MV-4-11 (cell line): ENCODE results near the gene SERAC1.
A peak's percentile ranks its signal among the peaks of the same experiment; 100 is the strongest.
"Not testable (repeated sequence)": the region's sequence is repeated elsewhere in the genome, so short reads cannot be mapped to it uniquely, and the experiment has no call there.

Experiments
- DNase-seq: peaks from one replicate; lab custom pipeline; 2025; lab: John Stamatoyannopoulos, UW

Gene SERAC1

GRCh38 chr6:158174514-158174913 lies 6.5 kb upstream of the SERAC1 start:
- DNase-seq = no peak

GRCh38 chr6:158174024-158174423 lies 6.0 kb upstream of the SERAC1 start:
- DNase-seq = no peak

GRCh38 chr6:158172001-158172400 lies 3.9 kb upstream of the SERAC1 start:
- DNase-seq = no peak

GRCh38 chr6:158170656-158171081 lies 2.6 kb upstream of the SERAC1 start:
- DNase-seq = no peak

- not testable (repeated sequence) for DNase-seq
These were observed 1.6 kb upstream of the SERAC1 start for GRCh38 chr6:158169634-158170033.

- DNase-seq = no peak
These were observed 2.1 kb downstream of the SERAC1 start for GRCh38 chr6:158165919-158166416.

GRCh38 chr6:158164579-158165170 lies 3.4 kb downstream of the SERAC1 start:
- DNase-seq = no peak

- peak; percentile 48 for DNase-seq
These were observed 6.4 kb downstream of the SERAC1 start for GRCh38 chr6:158161566-158162254.

GRCh38 chr6:158160932-158161539 lies 7.0 kb downstream of the SERAC1 start:
- DNase-seq = no peak

- no peak for DNase-seq
These were observed 9.3 kb downstream of the SERAC1 start for GRCh38 chr6:158158748-158159147.

- DNase-seq = peak; percentile 76
These were observed 9.9 kb downstream of the SERAC1 start for GRCh38 chr6:158158123-158158522.

GRCh38 chr6:158157064-158157764 lies 10.8 kb downstream of the SERAC1 start:
- peak; percentile 84 for DNase-seq

- no peak for DNase-seq
These were observed 13.2 kb downstream of the SERAC1 start for GRCh38 chr6:158154816-158155215.

GRCh38 chr6:158153576-158153975 lies 14.5 kb downstream of the SERAC1 start:
- no peak for DNase-seq

GRCh38 chr6:158152659-158153058 lies 15.4 kb downstream of the SERAC1 start:
- DNase-seq = no peak

- DNase-seq = not testable (repeated sequence)
These were observed 16.0 kb downstream of the SERAC1 start for GRCh38 chr6:158152025-158152424.

GRCh38 chr6:158150701-158151100 lies 17.4 kb downstream of the SERAC1 start:
- DNase-seq = no peak

GRCh38 chr6:158149641-158150040 lies 18.4 kb downstream of the SERAC1 start:
- DNase-seq = no peak

- DNase-seq = peak; percentile 50
These were observed 24.4 kb downstream of the SERAC1 start for GRCh38 chr6:158143700-158144099.

GRCh38 chr6:158142789-158143188 lies 25.3 kb downstream of the SERAC1 start:
- DNase-seq = no peak

GRCh38 chr6:158131926-158132325 lies 36.1 kb downstream of the SERAC1 start:
- DNase-seq = peak; percentile 33

GRCh38 chr6:158125271-158125670 lies 42.8 kb downstream of the SERAC1 start:
- DNase-seq = no peak

- DNase-seq = no peak
These were observed 43.8 kb downstream of the SERAC1 start for GRCh38 chr6:158124288-158124687.
